K562 (cell line): ENCODE data around the gene KMT5C. TPM values are rescaled to one million over a fixed set of nuclear protein-coding genes. Genes with fewer than 3 reads are reported as not detected.

Source experiments
- ARNT ChIP-seq, 2 experiments: fragments of 450-650 bp; IDR thresholded peaks; 2 replicates each; pipeline ENCODE4 v1.6.1; 2016; ENCODE audit warnings: mild to moderate bottlenecking in 1 of 2
- CEBPZ ChIP-seq: fragments of 150-350 bp; IDR thresholded peaks from 2 replicates; pipeline ENCODE4 v1.6.1; 2014; ENCODE audit warnings: low read depth, mild to moderate bottlenecking, low read length, borderline replicate concordance
- CXXC5 ChIP-seq: fragments of 250-450 bp; sonication (Bioruptor Pico); IDR thresholded peaks from 2 replicates; pipeline ENCODE4 v1.8.0; 2022; ENCODE audit warnings: inconsistent platforms, mild to moderate bottlenecking, moderate library complexity
- GMEB1 ChIP-seq: fragments of 250-450 bp; sonication (Bioruptor Pico); IDR thresholded peaks from 2 replicates; pipeline ENCODE4 v1.4.0; 2020; ENCODE audit warnings: mild to moderate bottlenecking
- KDM4B ChIP-seq, 2 experiments: fragments of 450-650 bp in 1 of 2; sonication (generic) in 1 of 2; IDR thresholded peaks; 2 replicates each; pipeline ENCODE4 v1.6.1; 2016 to 2017; ENCODE audit warnings: borderline replicate concordance in 2 of 2, antibody characterized with exemption in 1 of 2, low read depth in 1 of 2, mild to moderate bottlenecking in 1 of 2
- MBD2 ChIP-seq: sonication (generic); IDR thresholded peaks from 2 replicates; pipeline ENCODE4 v1.6.1; 2016; ENCODE audit warnings: low read depth, borderline replicate concordance
- MTA1 ChIP-seq: fragments of 450-650 bp; IDR thresholded peaks from 2 replicates; pipeline ENCODE4 v1.6.1; 2017; ENCODE audit warnings: borderline replicate concordance
- MTA3 ChIP-seq: fragments of 450-650 bp; formaldehyde crosslinking; IDR thresholded peaks from 2 replicates; pipeline ENCODE4 v1.6.1; 2017; ENCODE audit warnings: mild to moderate bottlenecking, borderline replicate concordance
- NFIX ChIP-seq: fragments of 250-450 bp; sonication (Bioruptor Pico); IDR thresholded peaks from 2 replicates; pipeline ENCODE4 v1.4.0; 2020; ENCODE audit warnings: low read depth, mild to moderate bottlenecking, moderate library complexity
- PRPF4 ChIP-seq: fragments of 200-400 bp; formaldehyde crosslinking; IDR thresholded peaks from one replicate; pipeline ENCODE4 v1.6.1; 2017; ENCODE audit warnings: low read length, low read depth, mild to moderate bottlenecking; ENCODE audit not compliant: insufficient read depth, poor library complexity, severe bottlenecking
- TAF1 ChIP-seq: IDR thresholded peaks from 2 replicates; pipeline ENCODE4 v1.6.1; 2011; ENCODE audit warnings: mild to moderate bottlenecking, low read length, moderate library complexity; ENCODE audit not compliant: insufficient read depth, control insufficient read depth, severe bottlenecking; ENCODE audit errors: extremely low read depth
- USF1 ChIP-seq: sonication (generic); formaldehyde crosslinking; IDR thresholded peaks from 2 replicates; pipeline ENCODE4 v1.9.0; 2022; ENCODE audit warnings: mild to moderate bottlenecking, missing genetic modification reagents
- ZNF592 ChIP-seq: fragments of 450-650 bp; IDR thresholded peaks from 2 replicates; pipeline ENCODE4 v1.6.1; 2017; ENCODE audit warnings: antibody characterized with exemption, mild to moderate bottlenecking
- polyA plus RNA-seq, 8 experiments: library from polyadenylated mRNA; depleted of rRNA in 4 of 8; stranded (reverse) in 5 of 8; unstranded in 3 of 8; fragments of >200 nt; fragmentation: Nextera tagmentation in 2 of 8; fragmentation: Illumina TruSeq in 1 of 8; extraction: Ambion mirVana in 2 of 8; extraction: Trizol in 1 of 8; gene quantifications; 2 replicates each; pipeline versions ENCODE4 v1.2.1 to v1.2.3, GENCODE V29; 2011 to 2014; ENCODE audit warnings: inconsistent platforms in 1 of 8, missing spikeins in 1 of 8
- total RNA-seq, 7 experiments: library from RNA; depleted of rRNA in 6 of 7; stranded (reverse); fragments of >200 nt in 6 of 7; fragmentation: Illumina TruSeq in 2 of 7; extraction: Trizol in 2 of 7; gene quantifications; 2 replicates each; pipeline versions ENCODE4 v1.2.1 to v1.2.3, GENCODE V29; 2011 to 2021; ENCODE audit warnings: low replicate concordance in 1 of 7

The KMT5C gene
- total and polyA plus RNA-seq, 9 of the 15 experiments (the other 6 are each of a cell fraction or from before 2014, with no cell fraction given) = 0.15 to 53.5 (median 16.6) TPM

GRCh38 chr19:55339105-55339888, at the start of gene KMT5C (continued):
- TF ChIP-seq GMEB1 (CRISPR knock-in tag) (peak; percentile 10; the same call in 1 of the 2 replicates), ARNT (IDR thresholded peaks at IDR 0.05) (0 out of 4 replicates have a peak, but pooled peaks of 1 of the 2 experiments have one; percentile 8), MTA3 (peak; percentile 92; the same call in 1 of the 2 replicates), MBD2 (peak; percentile 98), MTA1 (peak; percentile 94), PRPF4 (no peak), ZNF592 (no peak), TAF1 (peak; percentile 79), KDM4B (IDR thresholded peaks at IDR 0.05; ENCODE audit: borderline replicate concordance in 2 of 2, low read depth in 1 of 2) (0 out of 4 replicates have a peak, but pooled peaks of 1 of the 2 experiments have one; percentile 27), CXXC5 (peak; percentile 98), USF1 (CRISPR knock-in tag) (no peak), CEBPZ (peak; percentile 96), NFIX (CRISPR knock-in tag) (no peak)
